ENCODE data around the gene MAN1B1.

MAN1B1 gene

GRCh38 chr9:137070906-137071275 lies 15.9 kb upstream of the MAN1B1 start:
- Mint-ChIP-seq H3K27me3 (ENCODE audit: low read depth) (no peaks in the 10 kb centered on the region), H3K27ac (peak overlapping the region; percentile 77), H3K4me3 (peak overlapping the region; percentile 85), H3K4me1 (ENCODE audit: low read depth) (peaks cover 13% of the 10 kb centered on the region), H3K36me3 (ENCODE audit: low read depth) (no peaks in the 10 kb centered on the region), H3K9me3 (no peaks in the 10 kb centered on the region)

DNA sequence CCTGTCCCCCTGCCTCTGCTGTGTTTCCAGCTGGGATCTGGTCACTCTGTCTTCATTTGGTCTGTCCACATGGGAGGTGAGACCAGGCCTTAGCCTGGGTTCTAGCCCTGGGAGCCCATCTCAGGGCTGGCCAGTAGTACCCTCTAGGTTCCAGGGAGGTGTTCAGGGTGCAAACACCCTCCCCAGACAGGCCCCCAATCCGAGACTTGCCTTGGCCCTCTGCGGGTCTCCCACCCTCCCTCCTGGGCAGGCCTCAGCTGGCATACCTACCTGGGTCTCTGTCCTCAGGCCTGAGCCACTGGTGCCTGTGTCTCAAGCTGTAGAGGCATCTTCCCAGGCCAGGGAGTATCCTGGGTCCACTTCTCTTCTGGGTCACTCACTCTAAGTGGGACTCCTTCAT lies 15.5 kb upstream of the MAN1B1 start:
- no peaks in the 10 kb centered on the region for H3K27me3 Mint-ChIP-seq (ENCODE audit: low read depth)
- peaks cover 13% of the 10 kb centered on the region for H3K4me1 Mint-ChIP-seq (ENCODE audit: low read depth)
- no peaks in the 10 kb centered on the region for H3K9me3 Mint-ChIP-seq
- no peaks in the 10 kb centered on the region for H3K36me3 Mint-ChIP-seq (ENCODE audit: low read depth)
- H3K27ac Mint-ChIP-seq = peak overlapping the region; percentile 77
- peak overlapping the region; percentile 85 for H3K4me3 Mint-ChIP-seq

DNA sequence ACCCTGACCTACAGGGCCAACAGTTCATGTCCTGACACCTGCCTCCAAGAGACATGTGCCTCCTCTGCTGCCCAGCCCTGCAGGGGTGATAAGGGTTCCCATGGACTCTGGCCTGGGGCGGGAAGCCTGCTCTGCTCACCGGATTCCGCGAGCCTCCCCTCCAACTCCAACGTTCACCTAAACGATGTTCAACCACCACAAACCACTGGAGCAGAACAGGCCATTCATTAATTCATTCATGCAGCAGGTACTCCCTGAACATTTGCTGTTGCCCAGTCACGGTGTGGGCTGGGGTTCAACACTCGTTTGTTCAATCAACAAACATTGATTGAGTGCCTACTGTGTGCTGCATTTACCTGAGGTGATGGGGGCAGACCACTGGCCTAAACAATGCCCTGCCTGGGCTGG lies 12.8 kb upstream of the MAN1B1 start:
- H3K4me1 Mint-ChIP-seq (ENCODE audit: low read depth) = peaks cover 10% of the 10 kb centered on the region
- H3K9me3 Mint-ChIP-seq = no peaks in the 10 kb centered on the region
- H3K27me3 Mint-ChIP-seq (ENCODE audit: low read depth) = no peaks in the 10 kb centered on the region
- no peak overlapping the region for H3K4me3 Mint-ChIP-seq
- no peaks in the 10 kb centered on the region for H3K36me3 Mint-ChIP-seq (ENCODE audit: low read depth)
- no peak overlapping the region for H3K27ac Mint-ChIP-seq

GRCh38 chr9:137074657-137075274 lies 12.0 kb upstream of the MAN1B1 start:
- H3K9me3 Mint-ChIP-seq = no peaks in the 10 kb centered on the region
- H3K27ac Mint-ChIP-seq = no peak overlapping the region
- peaks cover 11% of the 10 kb centered on the region for H3K4me1 Mint-ChIP-seq (ENCODE audit: low read depth)
- no peak overlapping the region for H3K4me3 Mint-ChIP-seq
- peaks cover under 1% of the 10 kb centered on the region for H3K36me3 Mint-ChIP-seq (ENCODE audit: low read depth)
- no peaks in the 10 kb centered on the region for H3K27me3 Mint-ChIP-seq (ENCODE audit: low read depth)

DNA sequence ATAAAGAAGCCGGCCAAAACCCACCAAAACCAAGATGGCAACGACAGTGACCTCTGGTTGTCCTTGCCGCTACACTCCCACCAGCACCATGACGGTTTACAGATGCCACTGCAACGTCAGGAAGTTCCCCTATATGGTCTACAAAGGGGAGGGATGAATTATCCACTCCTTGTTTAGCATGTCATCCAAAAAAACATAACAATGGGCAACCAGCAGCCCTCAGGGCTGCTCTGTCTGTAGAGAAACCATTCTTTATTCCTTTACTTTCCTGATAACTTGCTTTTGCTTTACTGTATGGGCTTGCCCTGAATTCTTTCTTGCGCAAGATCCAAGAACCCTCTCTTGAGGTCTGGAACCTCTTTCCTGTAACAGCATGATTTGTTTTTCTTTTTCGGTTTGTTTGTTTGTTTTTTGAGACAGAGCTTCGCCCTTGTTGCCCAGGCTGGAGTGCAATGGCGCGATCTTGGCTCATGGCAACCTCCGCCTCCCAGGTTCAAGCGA lies 11.5 kb upstream of the MAN1B1 start:
- Mint-ChIP-seq H3K4me3 (no peak overlapping the region), H3K4me1 (ENCODE audit: low read depth) (peaks cover 14% of the 10 kb centered on the region), H3K36me3 (ENCODE audit: low read depth) (peaks cover 3% of the 10 kb centered on the region), H3K9me3 (no peaks in the 10 kb centered on the region), H3K27ac (no peak overlapping the region), H3K27me3 (ENCODE audit: low read depth) (no peaks in the 10 kb centered on the region)

GRCh38 chr9:137076636-137077009 lies 10.2 kb upstream of the MAN1B1 start:
- Mint-ChIP-seq H3K27me3 (ENCODE audit: low read depth) (no peaks in the 10 kb centered on the region), H3K36me3 (ENCODE audit: low read depth) (peaks cover 4% of the 10 kb centered on the region), H3K27ac (no peak overlapping the region), H3K9me3 (no peaks in the 10 kb centered on the region), H3K4me3 (peak overlapping the region; percentile 63), H3K4me1 (ENCODE audit: low read depth) (peaks cover 5% of the 10 kb centered on the region)

DNA sequence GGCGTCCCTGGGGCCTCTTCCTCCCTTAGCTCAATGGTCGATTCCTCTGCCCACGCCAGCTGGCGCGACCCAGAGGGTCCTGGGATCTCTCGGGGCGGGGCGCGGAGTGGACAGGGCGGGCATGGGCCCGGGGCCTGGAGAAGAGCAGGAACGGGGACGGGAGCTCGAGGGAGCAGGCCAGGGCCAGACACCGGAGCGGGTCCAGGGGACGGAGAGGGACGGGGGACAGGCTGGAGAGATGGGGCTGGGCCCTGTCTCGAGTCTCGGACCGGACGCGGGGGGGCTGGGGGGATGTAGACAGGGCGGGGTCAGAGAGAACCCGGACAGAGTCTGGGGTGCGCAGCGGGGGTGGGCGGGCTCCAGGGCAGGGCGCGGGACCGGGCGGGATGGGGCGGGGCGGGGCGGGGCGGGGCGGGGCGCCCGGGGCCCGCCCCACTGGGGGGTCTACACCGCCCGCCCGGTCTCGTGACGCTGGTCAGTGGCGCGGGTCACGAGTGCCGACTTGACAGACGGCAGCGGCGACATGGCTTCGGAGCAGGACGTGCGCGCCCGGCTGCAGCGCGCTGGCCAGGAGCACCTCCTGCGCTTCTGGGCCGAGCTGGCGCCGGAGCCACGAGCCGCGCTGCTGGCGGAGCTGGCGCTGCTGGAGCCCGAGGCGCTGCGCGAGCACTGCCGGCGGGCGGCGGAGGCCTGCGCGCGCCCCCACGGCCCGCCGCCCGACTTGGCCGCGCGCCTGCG lies 9.6 kb upstream of the MAN1B1 start, which contains the start of gene UAP1L1:
UAP1L1 (plus strand) TSS at position 508 of the 738 bp plus-strand sequence; CDS start at position 524, 16 bp downstream.
- H3K36me3 Mint-ChIP-seq (ENCODE audit: low read depth) = peaks cover 8% of the 10 kb centered on the region
- peak within 1 kb of the TSS; percentile 72 for H3K4me3 Mint-ChIP-seq
- peaks cover 5% of the 10 kb centered on the region for H3K4me1 Mint-ChIP-seq (ENCODE audit: low read depth)
- no peak within 1 kb of the TSS for H3K27ac Mint-ChIP-seq
- no peaks in the 10 kb centered on the region for H3K27me3 Mint-ChIP-seq (ENCODE audit: low read depth)
- no peaks in the 10 kb centered on the region for H3K9me3 Mint-ChIP-seq

- Mint-ChIP-seq H3K9me3 (no peaks in the 10 kb centered on the region), H3K27ac (no peak overlapping the region), H3K4me1 (ENCODE audit: low read depth) (peaks cover 5% of the 10 kb centered on the region), H3K4me3 (peak overlapping the region; percentile 72), H3K27me3 (ENCODE audit: low read depth) (no peaks in the 10 kb centered on the region), H3K36me3 (ENCODE audit: low read depth) (peaks cover 8% of the 10 kb centered on the region)
Measured at GRCh38 chr9:137077758-137078693, 8.8 kb upstream of the MAN1B1 start.

GRCh38 chr9:137078701-137079400 lies 7.9 kb upstream of the MAN1B1 start:
- H3K4me1 Mint-ChIP-seq (ENCODE audit: low read depth) = peaks cover 5% of the 10 kb centered on the region
- H3K4me3 Mint-ChIP-seq = peak overlapping the region; percentile 51
- no peak overlapping the region for H3K27ac Mint-ChIP-seq
- H3K27me3 Mint-ChIP-seq (ENCODE audit: low read depth) = no peaks in the 10 kb centered on the region
- peaks cover 8% of the 10 kb centered on the region for H3K36me3 Mint-ChIP-seq (ENCODE audit: low read depth)
- H3K9me3 Mint-ChIP-seq = no peaks in the 10 kb centered on the region

DNA sequence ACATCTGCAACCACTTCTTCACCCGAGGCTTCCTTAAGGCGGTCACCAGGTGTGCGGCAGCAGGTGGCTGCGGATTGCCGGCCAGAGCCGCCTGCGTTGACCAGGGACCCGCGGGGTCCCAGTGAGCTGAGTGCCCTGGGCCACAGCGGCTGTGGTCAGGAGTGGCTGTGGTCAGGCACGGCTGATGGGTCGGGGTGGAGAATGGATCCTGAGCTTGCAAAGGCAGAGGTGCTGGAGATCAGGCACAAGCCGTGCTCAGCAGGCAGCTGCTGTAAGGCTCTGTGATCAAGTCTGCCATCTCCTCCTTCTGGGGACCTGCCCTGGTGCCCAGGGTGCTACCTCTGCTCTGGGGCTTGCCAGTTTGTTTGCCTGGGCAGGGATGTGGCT lies 7.4 kb upstream of the MAN1B1 start:
- Mint-ChIP-seq H3K36me3 (ENCODE audit: low read depth) (peaks cover 8% of the 10 kb centered on the region), H3K4me3 (no peak overlapping the region), H3K9me3 (no peaks in the 10 kb centered on the region), H3K4me1 (ENCODE audit: low read depth) (peaks cover 5% of the 10 kb centered on the region), H3K27ac (no peak overlapping the region), H3K27me3 (ENCODE audit: low read depth) (no peaks in the 10 kb centered on the region)

- H3K4me3 Mint-ChIP-seq = no peak overlapping the region
- no peak overlapping the region for H3K27ac Mint-ChIP-seq
- H3K9me3 Mint-ChIP-seq = no peaks in the 10 kb centered on the region
- H3K27me3 Mint-ChIP-seq (ENCODE audit: low read depth) = no peaks in the 10 kb centered on the region
- peaks cover 8% of the 10 kb centered on the region for H3K36me3 Mint-ChIP-seq (ENCODE audit: low read depth)
- H3K4me1 Mint-ChIP-seq (ENCODE audit: low read depth) = peaks cover 9% of the 10 kb centered on the region
Measured at GRCh38 chr9:137080260-137081122, 6.3 kb upstream of the MAN1B1 start.

GRCh38 chr9:137082222-137082924 lies 4.4 kb upstream of the MAN1B1 start:
- H3K9me3 Mint-ChIP-seq = no peaks in the 10 kb centered on the region
- no peak overlapping the region for H3K27ac Mint-ChIP-seq
- H3K27me3 Mint-ChIP-seq (ENCODE audit: low read depth) = no peaks in the 10 kb centered on the region
- peaks cover 8% of the 10 kb centered on the region for H3K36me3 Mint-ChIP-seq (ENCODE audit: low read depth)
- peaks cover 13% of the 10 kb centered on the region for H3K4me1 Mint-ChIP-seq (ENCODE audit: low read depth)
- H3K4me3 Mint-ChIP-seq = no peak overlapping the region

GRCh38 chr9:137082925-137083290 lies 3.9 kb upstream of the MAN1B1 start:
- no peak overlapping the region for H3K27ac Mint-ChIP-seq
- peaks cover 8% of the 10 kb centered on the region for H3K36me3 Mint-ChIP-seq (ENCODE audit: low read depth)
- no peak overlapping the region for H3K4me3 Mint-ChIP-seq
- peaks cover 18% of the 10 kb centered on the region for H3K4me1 Mint-ChIP-seq (ENCODE audit: low read depth)
- no peaks in the 10 kb centered on the region for H3K27me3 Mint-ChIP-seq (ENCODE audit: low read depth)
- H3K9me3 Mint-ChIP-seq = no peaks in the 10 kb centered on the region

All from T-helper 1 cell treated with Interleukin-12 subunit alpha and Interleukin-12 subunit beta and Interleukin-4 antibody, amounts not matched to agents 30 μg/mL and 1 μg/mL, for 36 hours (primary cell).